Upper lobe of left lung (tissue), 6 donors: Measurements from ENCODE around the gene RBFOX2. TPM values are rescaled to one million over a fixed set of nuclear protein-coding genes. Genes with fewer than 3 reads are reported as not detected.

Source experiments
- ATAC-seq, 2 donors: fragments of 200-7000 bp; cut with Tn5 transposase; one replicate each; pipeline ENCODE4 v1.9.1; 2022; ENCODE audit warnings: mild to moderate bottlenecking in 2 of 2, moderate library complexity in 2 of 2; ENCODE audit not compliant: low FRiP score in 2 of 2
- DNase-seq, 2 donors: peaks; one replicate each; pipeline ENCODE4 v3.0.0-alpha.2; 2019 to 2020
- H3K27ac ChIP-seq, 4 donors: fragments of 200-600 bp; sonication (generic); one replicate each; pipeline ENCODE4 v1.5.1; 2016 to 2019
- H3K27me3 ChIP-seq, 4 donors: fragments of 200-600 bp; sonication (generic); one replicate each; pipeline ENCODE4 v1.5.1; 2017 to 2019
- H3K36me3 ChIP-seq, 4 donors: fragments of 200-600 bp; sonication (generic); one replicate each; pipeline ENCODE4 v1.5.1; 2016 to 2019
- H3K4me1 ChIP-seq, 4 donors: fragments of 200-600 bp; sonication (generic); one replicate each; pipeline ENCODE4 v1.5.1; 2018 to 2019
- H3K4me3 ChIP-seq, 4 donors: fragments of 200-600 bp; sonication (generic); one replicate each; pipeline ENCODE4 v1.5.1; 2017 to 2019; ENCODE audit warnings: mild to moderate bottlenecking in 2 of 4, moderate library complexity in 1 of 4
- H3K9me3 ChIP-seq, 4 donors: fragments of 200-600 bp; sonication (generic); one replicate each; pipeline ENCODE4 v1.5.1; 2018 to 2019
- CTCF ChIP-seq, 6 experiments: fragments of 450-650 bp in 4 of 6; fragments of 200-600 bp in 2 of 6; sonication (generic) in 2 of 6; IDR thresholded peaks; one replicate each; pipeline ENCODE4 v1.5.1; 2016 to 2019; ENCODE audit warnings: antibody characterized with exemption in 6 of 6
- EP300 ChIP-seq, 4 donors: sonication (generic); formaldehyde crosslinking; IDR thresholded peaks; one replicate each; pipeline ENCODE4 v1.5.1; 2017; ENCODE audit warnings: antibody characterized with exemption in 4 of 4, control low read depth in 2 of 4
- POLR2A ChIP-seq, 4 donors: fragments of 450-650 bp; IDR thresholded peaks; one replicate each; pipeline ENCODE4 v1.5.1; 2016 to 2017; ENCODE audit warnings: antibody characterized with exemption in 4 of 4, mild to moderate bottlenecking in 2 of 4
- POLR2AphosphoS5 ChIP-seq, 2 donors: sonication (generic); formaldehyde crosslinking; IDR thresholded peaks; one replicate each; pipeline ENCODE4 v1.5.1; 2017; ENCODE audit warnings: antibody characterized with exemption in 2 of 2
- WGBS, 2 donors: methylation state at CpG; one replicate each; pipeline ENCODE4 v1.1.5; 2017 to 2018; 5-methylcytosine and 5-hydroxymethylcytosine counted together
- total RNA-seq, 6 donors: library from RNA; depleted of rRNA in 4 of 6; stranded (reverse); fragments of >200 nt in 4 of 6; gene quantifications; one replicate each; pipeline versions ENCODE4 v1.1.0 to v1.2.1, GENCODE V29; 2016 to 2021
- donor health status: DM: no; HTN: no; CAD: no; lungs with moderate emphysema.
- donor health status: DM: no; HTN: yes; CAD: no; lungs with severe emphysema.

The RBFOX2 gene
- total RNA-seq, 6 donors from 2014 or later, result 47.8 to 86.4 (median 54.5) TPM

- ATAC-seq (no peak), DNase-seq (no peak)
- no peaks in the 10 kb centered on the region for H3K27me3 ChIP-seq
- H3K27ac ChIP-seq, result no peak overlapping the region
- H3K4me1 ChIP-seq, result peaks cover 6 to 24% (median 14%) of the 10 kb centered on the region in 4 donors
- H3K9me3 ChIP-seq, result no peaks in the 10 kb centered on the region
- no peak for TF ChIP-seq POLR2A (IDR thresholded peaks at IDR 0.05)
- TF ChIP-seq POLR2AphosphoS5 (IDR thresholded peaks at IDR 0.05), result no peak
- TF ChIP-seq CTCF (IDR thresholded peaks at IDR 0.05), result no peak
- no peak for TF ChIP-seq EP300 (IDR thresholded peaks at IDR 0.05)
- 43 to 44% methylated on average over 2 of the region's 2 CpGs for WGBS, 2 donors
- no peak overlapping the region for H3K4me3 ChIP-seq
- no peaks in the 10 kb centered on the region for H3K36me3 ChIP-seq
These were observed 124.3 kb downstream of the RBFOX2 start for GRCh38 chr22:35904336-35904692.

DNA sequence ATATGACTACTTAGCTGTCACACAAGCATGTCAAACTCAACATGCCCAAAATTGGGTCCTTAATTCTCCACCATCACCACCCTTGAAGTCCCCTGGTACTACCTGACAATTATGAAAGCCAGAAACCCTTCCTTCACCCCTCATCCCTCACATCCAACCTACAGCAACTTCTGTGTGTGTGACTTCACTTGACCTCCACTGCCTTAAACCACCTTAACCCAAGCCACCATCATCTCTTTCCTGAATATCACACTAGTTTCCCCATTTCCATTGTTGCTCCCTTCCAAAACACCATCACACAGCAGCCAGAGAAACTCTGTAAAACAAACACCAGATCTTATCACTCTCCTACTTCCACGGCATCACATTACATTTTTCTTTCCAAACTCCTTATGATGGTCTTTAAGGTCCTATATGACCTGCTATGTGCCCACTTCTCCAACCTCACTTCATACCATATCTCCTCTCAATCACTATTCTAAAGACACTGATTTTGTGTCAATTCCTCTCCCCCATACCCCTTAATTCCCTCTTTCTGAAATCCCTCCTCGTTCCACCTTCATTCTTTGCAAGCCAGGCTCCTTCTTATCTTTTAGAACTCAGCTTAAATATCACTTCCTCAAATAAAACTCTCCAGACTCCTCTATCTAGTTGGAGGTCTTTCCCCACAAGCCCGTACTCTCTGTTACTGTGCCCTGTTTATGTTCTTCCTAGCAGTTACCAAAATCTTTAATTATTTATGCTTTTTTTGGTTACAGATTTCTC lies 124.9 kb downstream of the RBFOX2 start:
- TF ChIP-seq POLR2AphosphoS5 (IDR thresholded peaks at IDR 0.05) (no peak), POLR2A (IDR thresholded peaks at IDR 0.05) (no peak), CTCF (IDR thresholded peaks at IDR 0.05) (no peak), EP300 (IDR thresholded peaks at IDR 0.05) (no peak)
- H3K27ac ChIP-seq, result no peak overlapping the region

DNA sequence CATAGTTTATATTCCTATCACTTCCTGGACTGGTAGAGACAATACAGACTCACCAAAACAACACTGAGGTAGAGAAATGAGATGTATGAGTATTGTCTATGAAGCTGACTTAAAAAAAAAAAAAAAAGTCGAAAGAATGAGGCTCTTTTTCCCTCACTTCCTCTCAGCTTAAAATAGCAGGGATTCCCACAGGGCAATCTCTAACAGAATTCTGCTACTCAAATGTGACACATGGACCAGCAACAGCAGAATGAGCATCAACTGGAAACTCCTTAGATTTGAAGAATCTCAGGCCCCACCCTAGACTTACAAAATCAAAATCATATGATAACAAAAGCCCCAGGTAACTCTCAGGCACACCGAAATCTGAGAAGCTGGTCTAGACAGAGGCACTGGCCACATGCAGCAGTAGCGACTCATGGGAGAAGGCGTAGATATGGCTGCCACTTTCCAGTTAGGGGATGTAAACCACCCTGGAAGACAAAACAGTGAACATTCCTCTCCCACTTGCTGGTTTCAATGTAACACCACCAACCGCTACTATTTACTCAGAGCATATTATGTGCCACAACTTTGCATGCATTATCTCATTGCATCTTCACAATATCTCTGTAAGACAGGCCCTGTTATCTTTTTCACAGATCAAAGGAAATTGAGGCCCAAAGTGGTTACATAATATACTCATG lies 128.0 kb downstream of the RBFOX2 start:
- Histone ChIP-seq H3K4me3 (no peak overlapping the region), H3K4me1 (peaks cover 7 to 24% (median 15%) of the 10 kb centered on the region in 4 donors), H3K27me3 (no peaks in the 10 kb centered on the region), H3K9me3 (no peaks in the 10 kb centered on the region), H3K27ac (peak overlapping the region in 1 of 4 donors; percentile 3), H3K36me3 (no peaks in the 10 kb centered on the region)
- no peak for ATAC-seq
- no peak for DNase-seq
- TF ChIP-seq CTCF (IDR thresholded peaks at IDR 0.05) (no peak), EP300 (IDR thresholded peaks at IDR 0.05) (no peak), POLR2A (IDR thresholded peaks at IDR 0.05) (no peak), POLR2AphosphoS5 (IDR thresholded peaks at IDR 0.05) (no peak)
- WGBS, 2 donors, result 69 to 79% methylated on average over 5 of the region's 5 CpGs

More for the DNA sequence above, 124.9 kb downstream of the RBFOX2 start:
- WGBS, 2 donors, result 28 to 34% methylated on average over 3 of the region's 3 CpGs
- peaks cover 6 to 24% (median 14%) of the 10 kb centered on the region in 4 donors for H3K4me1 ChIP-seq
- no peak overlapping the region for H3K4me3 ChIP-seq
- no peaks in the 10 kb centered on the region for H3K27me3 ChIP-seq
- H3K36me3 ChIP-seq, result no peaks in the 10 kb centered on the region
- ATAC-seq (no peak), DNase-seq (no peak)
- no peaks in the 10 kb centered on the region for H3K9me3 ChIP-seq

DNA sequence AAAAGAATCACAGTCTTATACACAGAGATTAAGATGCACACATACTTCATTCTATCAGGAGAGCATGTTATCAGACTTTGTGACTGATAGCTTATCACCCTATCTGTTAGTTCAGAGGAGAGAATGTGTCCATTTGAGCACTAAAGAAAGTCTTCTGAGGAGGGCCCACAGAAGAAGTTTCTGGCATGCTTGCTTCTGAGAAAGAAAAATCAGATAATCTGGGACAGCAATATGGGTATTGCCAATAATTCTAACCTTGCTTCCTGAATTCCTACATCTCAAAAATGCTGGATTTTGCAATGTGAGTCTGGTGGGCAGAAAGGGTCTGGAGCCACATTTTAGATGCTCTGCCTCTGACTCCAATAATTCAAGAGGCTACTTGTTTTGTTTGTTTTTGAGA lies 128.9 kb downstream of the RBFOX2 start:
- no peak for TF ChIP-seq CTCF (IDR thresholded peaks at IDR 0.05)
- no peak for TF ChIP-seq POLR2A (IDR thresholded peaks at IDR 0.05)
- no peak for TF ChIP-seq EP300 (IDR thresholded peaks at IDR 0.05)
- TF ChIP-seq POLR2AphosphoS5 (IDR thresholded peaks at IDR 0.05), result no peak
- Histone ChIP-seq H3K27me3 (no peaks in the 10 kb centered on the region), H3K27ac (no peak overlapping the region), H3K9me3 (no peaks in the 10 kb centered on the region), H3K4me1 (peaks cover 16 to 32% (median 24%) of the 10 kb centered on the region in 4 donors), H3K4me3 (no peak overlapping the region), H3K36me3 (no peaks in the 10 kb centered on the region)
- ATAC-seq (no peak), DNase-seq (no peak)
